ENCODE measurements around the gene MX1.
A peak's percentile ranks its signal among the peaks of the same experiment; 100 is the strongest.

MX1 gene, protein sequence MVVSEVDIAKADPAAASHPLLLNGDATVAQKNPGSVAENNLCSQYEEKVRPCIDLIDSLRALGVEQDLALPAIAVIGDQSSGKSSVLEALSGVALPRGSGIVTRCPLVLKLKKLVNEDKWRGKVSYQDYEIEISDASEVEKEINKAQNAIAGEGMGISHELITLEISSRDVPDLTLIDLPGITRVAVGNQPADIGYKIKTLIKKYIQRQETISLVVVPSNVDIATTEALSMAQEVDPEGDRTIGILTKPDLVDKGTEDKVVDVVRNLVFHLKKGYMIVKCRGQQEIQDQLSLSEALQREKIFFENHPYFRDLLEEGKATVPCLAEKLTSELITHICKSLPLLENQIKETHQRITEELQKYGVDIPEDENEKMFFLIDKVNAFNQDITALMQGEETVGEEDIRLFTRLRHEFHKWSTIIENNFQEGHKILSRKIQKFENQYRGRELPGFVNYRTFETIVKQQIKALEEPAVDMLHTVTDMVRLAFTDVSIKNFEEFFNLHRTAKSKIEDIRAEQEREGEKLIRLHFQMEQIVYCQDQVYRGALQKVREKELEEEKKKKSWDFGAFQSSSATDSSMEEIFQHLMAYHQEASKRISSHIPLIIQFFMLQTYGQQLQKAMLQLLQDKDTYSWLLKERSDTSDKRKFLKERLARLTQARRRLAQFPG

DNA sequence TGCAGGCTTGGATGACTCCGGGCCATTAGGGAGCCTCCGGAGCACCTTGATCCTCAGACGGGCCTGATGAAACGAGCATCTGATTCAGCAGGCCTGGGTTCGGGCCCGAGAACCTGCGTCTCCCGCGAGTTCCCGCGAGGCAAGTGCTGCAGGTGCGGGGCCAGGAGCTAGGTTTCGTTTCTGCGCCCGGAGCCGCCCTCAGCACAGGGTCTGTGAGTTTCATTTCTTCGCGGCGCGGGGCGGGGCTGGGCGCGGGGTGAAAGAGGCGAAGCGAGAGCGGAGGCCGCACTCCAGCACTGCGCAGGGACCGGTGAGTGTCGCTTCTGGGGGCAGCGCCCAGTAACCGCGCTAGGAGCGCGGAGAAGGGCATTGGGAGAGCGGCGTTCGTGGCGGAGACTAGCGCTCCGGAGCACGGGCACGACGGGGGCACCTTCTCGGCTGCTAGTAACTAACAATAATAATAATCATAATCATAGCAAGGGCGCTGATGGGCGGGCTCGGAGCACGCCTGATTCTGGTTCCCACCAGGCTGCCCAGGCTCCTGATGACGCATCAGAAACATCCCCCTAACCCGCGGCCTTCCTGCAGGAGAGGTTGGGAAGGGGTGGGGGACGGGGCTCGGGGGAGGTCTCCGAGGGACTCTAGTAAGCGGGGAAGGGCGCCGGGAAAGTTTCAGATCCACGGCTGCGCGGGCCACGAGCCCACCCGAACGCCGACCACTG is at the start of gene MX1:
Gene MX1 (plus strand): TSS at position 286 of the 722 bp plus-strand sequence. CDS start 5,832 bp downstream, outside the sequence.
- Histone ChIP-seq H3K4me1 (ENCODE audit: control insufficient read depth in 1 of 2, insufficient read depth in 2 of 2, low read length in 2 of 2) (peaks cover 8 to 12% of the 10 kb centered on the region in 2 donors), H3K27me3 (ENCODE audit: control insufficient read depth in 1 of 2, insufficient read depth in 2 of 2, low read length in 2 of 2) (no peaks in the 10 kb centered on the region), H3K9me3 (ENCODE audit: control insufficient read depth in 1 of 2, low read length in 2 of 2) (no peaks in the 10 kb centered on the region), H3K4me3 (ENCODE audit: low read depth in 1 of 2, low read length in 2 of 2) (peak within 1 kb of the TSS; percentile 65 to 86), H3K9ac (ENCODE audit: low read depth in 1 of 2, low read length in 2 of 2) (peak within 1 kb of the TSS; percentile 50 to 89), H3K27ac (ENCODE audit: low read depth, low read length) (peak within 1 kb of the TSS; percentile 53), H3K36me3 (ENCODE audit: control insufficient read depth in 1 of 2, insufficient read depth in 2 of 2, low read length in 2 of 2) (peaks cover 12 to 24% of the 10 kb centered on the region in 2 donors)

DNA sequence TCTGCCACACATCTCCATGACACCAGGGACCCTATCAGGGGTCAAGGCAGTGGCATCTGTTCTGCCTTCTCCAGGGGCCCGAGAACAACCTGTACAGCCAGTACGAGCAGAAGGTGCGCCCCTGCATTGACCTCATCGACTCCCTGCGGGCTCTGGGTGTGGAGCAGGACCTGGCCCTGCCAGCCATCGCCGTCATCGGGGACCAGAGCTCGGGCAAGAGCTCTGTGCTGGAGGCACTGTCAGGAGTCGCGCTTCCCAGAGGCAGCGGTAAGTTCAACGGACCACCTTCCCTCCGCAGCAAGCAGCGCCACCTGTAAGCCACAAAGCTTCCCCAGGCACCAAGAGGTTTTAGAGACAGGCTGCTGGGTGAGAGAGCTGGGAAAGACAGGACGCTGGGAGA is 48.3 kb upstream of the MX1 start:
- H3K36me3 ChIP-seq (ENCODE audit: control insufficient read depth in 1 of 2, insufficient read depth in 2 of 2, low read length in 2 of 2) = peaks cover 12 to 47% of the 10 kb centered on the region in 2 donors
- no peaks in the 10 kb centered on the region for H3K9me3 ChIP-seq (ENCODE audit: control insufficient read depth in 1 of 2, low read length in 2 of 2)
- no peaks in the 10 kb centered on the region for H3K27me3 ChIP-seq (ENCODE audit: control insufficient read depth in 1 of 2, insufficient read depth in 2 of 2, low read length in 2 of 2)
- H3K27ac ChIP-seq (ENCODE audit: low read depth, low read length) = no peak overlapping the region
- H3K9ac ChIP-seq (ENCODE audit: low read depth in 1 of 2, low read length in 2 of 2) = no peak overlapping the region
- H3K4me3 ChIP-seq (ENCODE audit: low read depth in 1 of 2, low read length in 2 of 2) = no peak overlapping the region
- H3K4me1 ChIP-seq (ENCODE audit: control insufficient read depth in 1 of 2, insufficient read depth in 2 of 2, low read length in 2 of 2) = no peaks in the 10 kb centered on the region

DNA sequence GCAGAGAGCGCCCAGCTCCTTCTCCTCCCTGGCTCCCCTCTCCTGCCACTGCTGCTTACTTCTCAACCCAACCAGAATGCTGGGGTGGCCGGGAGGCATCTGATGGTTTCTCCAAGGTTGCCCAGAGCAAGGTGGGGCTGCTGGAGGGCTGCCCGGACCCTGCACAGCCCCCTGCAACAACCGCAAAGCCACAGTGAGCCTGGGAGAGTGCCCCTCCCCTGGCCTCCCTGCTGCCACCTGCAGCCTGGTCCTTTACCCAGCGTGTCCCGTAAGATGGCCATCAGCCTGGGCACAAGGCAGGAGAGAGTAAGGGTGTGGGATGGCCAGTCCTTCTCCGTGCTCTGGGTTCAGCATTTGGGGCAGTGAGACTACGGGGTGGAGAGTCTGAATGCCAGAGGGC is 47.2 kb upstream of the MX1 start:
- Histone ChIP-seq H3K4me1 (ENCODE audit: control insufficient read depth in 1 of 2, insufficient read depth in 2 of 2, low read length in 2 of 2) (no peaks in the 10 kb centered on the region), H3K36me3 (ENCODE audit: control insufficient read depth in 1 of 2, insufficient read depth in 2 of 2, low read length in 2 of 2) (peaks cover 12 to 55% of the 10 kb centered on the region in 2 donors), H3K9me3 (ENCODE audit: control insufficient read depth in 1 of 2, low read length in 2 of 2) (no peaks in the 10 kb centered on the region), H3K27ac (ENCODE audit: low read depth, low read length) (no peak overlapping the region), H3K9ac (ENCODE audit: low read depth in 1 of 2, low read length in 2 of 2) (no peak overlapping the region), H3K4me3 (ENCODE audit: low read depth in 1 of 2, low read length in 2 of 2) (no peak overlapping the region), H3K27me3 (ENCODE audit: control insufficient read depth in 1 of 2, insufficient read depth in 2 of 2, low read length in 2 of 2) (no peaks in the 10 kb centered on the region)

DNA sequence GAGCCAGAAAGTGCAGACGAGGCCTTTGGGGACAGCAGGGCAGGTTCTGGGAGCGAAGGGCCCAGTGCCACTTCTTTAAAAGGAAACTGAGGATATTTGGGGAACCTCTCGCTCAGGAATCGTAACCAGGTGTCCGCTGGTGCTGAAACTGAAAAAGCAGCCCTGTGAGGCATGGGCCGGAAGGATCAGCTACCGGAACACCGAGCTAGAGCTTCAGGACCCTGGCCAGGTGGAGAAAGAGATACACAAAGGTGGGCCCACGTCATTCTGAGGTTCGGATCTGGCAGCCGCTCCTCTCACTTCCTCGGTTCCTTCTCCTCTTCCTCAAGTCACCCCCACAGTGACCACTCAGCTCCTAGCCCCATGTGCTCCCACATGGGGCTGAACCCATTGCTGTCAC is 46.1 kb upstream of the MX1 start:
- Histone ChIP-seq H3K9me3 (ENCODE audit: control insufficient read depth in 1 of 2, low read length in 2 of 2) (no peaks in the 10 kb centered on the region), H3K36me3 (ENCODE audit: control insufficient read depth in 1 of 2, insufficient read depth in 2 of 2, low read length in 2 of 2) (peaks cover 12 to 58% of the 10 kb centered on the region in 2 donors), H3K9ac (ENCODE audit: low read depth in 1 of 2, low read length in 2 of 2) (no peak overlapping the region), H3K27ac (ENCODE audit: low read depth, low read length) (no peak overlapping the region), H3K4me1 (ENCODE audit: control insufficient read depth in 1 of 2, insufficient read depth in 2 of 2, low read length in 2 of 2) (no peaks in the 10 kb centered on the region), H3K27me3 (ENCODE audit: control insufficient read depth in 1 of 2, insufficient read depth in 2 of 2, low read length in 2 of 2) (no peaks in the 10 kb centered on the region), H3K4me3 (ENCODE audit: low read depth in 1 of 2, low read length in 2 of 2) (no peak overlapping the region)

DNA sequence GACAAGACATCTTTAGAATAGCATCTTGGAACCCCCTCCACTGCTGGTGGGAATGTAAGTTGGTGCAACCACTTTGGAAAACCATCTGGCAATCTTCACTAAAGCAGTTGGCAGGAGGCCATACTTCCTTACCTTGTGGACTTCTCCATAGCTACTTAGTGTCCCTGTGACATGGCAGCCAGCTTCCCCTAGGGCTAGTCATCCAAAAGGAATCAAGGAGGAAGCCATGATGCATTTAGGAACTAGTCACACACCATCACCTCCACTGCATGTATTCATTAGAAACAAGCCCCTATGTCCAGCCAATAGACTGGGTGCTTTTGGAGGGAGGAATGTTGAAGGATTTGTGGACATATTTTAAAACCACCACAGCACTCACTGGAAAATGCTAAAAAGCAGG is 44.3 kb upstream of the MX1 start:
- Histone ChIP-seq H3K4me3 (ENCODE audit: low read depth in 1 of 2, low read length in 2 of 2) (no peak overlapping the region), H3K9me3 (ENCODE audit: control insufficient read depth in 1 of 2, low read length in 2 of 2) (no peaks in the 10 kb centered on the region), H3K4me1 (ENCODE audit: control insufficient read depth in 1 of 2, insufficient read depth in 2 of 2, low read length in 2 of 2) (no peaks in the 10 kb centered on the region), H3K27ac (ENCODE audit: low read depth, low read length) (no peak overlapping the region), H3K27me3 (ENCODE audit: control insufficient read depth in 1 of 2, insufficient read depth in 2 of 2, low read length in 2 of 2) (no peaks in the 10 kb centered on the region), H3K36me3 (ENCODE audit: control insufficient read depth in 1 of 2, insufficient read depth in 2 of 2, low read length in 2 of 2) (peaks cover 12 to 56% of the 10 kb centered on the region in 2 donors), H3K9ac (ENCODE audit: low read depth in 1 of 2, low read length in 2 of 2) (no peak overlapping the region)

DNA sequence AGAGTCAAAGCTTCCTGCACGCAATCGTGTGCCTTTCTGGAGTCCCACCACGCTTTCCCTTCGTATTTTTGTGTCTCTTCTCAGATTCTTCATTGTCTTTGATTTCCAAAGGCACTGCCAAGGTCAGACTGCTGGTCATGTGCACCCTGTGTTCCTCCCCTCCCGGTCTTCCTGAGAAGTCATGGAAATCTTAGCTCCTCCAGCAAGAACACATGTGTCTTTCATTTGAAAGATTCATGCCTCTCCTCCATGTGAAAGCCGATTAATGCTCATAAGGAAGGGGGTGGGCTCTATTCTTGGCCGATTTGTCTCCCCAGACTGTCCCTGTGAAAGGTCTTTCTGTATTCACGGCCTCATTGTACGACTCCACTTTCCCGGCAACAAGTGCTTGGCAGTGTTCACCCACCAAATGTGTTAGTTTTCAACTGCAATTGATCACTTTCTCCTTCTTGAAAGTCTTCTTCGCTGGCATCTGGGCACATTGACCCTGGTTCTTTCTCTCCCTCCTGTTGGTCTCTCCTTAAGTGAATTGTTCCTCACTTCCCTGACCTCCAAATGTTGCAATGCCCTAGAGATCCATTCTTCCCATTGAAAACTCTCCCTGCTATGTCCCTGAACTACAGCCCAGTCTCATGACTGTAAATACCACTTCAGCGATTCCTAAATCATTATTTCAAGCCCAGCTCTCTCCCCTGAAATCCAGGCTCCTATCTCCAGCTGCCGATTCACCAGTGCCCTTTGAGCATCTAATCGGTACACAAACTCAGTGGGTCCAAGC is 38.8 kb upstream of the MX1 start:
- Histone ChIP-seq H3K27me3 (ENCODE audit: control insufficient read depth in 1 of 2, insufficient read depth in 2 of 2, low read length in 2 of 2) (no peaks in the 10 kb centered on the region), H3K36me3 (ENCODE audit: control insufficient read depth in 1 of 2, insufficient read depth in 2 of 2, low read length in 2 of 2) (peaks cover 0 to 25% of the 10 kb centered on the region in 2 donors), H3K4me1 (ENCODE audit: control insufficient read depth in 1 of 2, insufficient read depth in 2 of 2, low read length in 2 of 2) (no peaks in the 10 kb centered on the region), H3K9ac (ENCODE audit: low read depth in 1 of 2, low read length in 2 of 2) (no peak overlapping the region), H3K9me3 (ENCODE audit: control insufficient read depth in 1 of 2, low read length in 2 of 2) (no peaks in the 10 kb centered on the region), H3K4me3 (ENCODE audit: low read depth in 1 of 2, low read length in 2 of 2) (no peak overlapping the region), H3K27ac (ENCODE audit: low read depth, low read length) (no peak overlapping the region)

DNA sequence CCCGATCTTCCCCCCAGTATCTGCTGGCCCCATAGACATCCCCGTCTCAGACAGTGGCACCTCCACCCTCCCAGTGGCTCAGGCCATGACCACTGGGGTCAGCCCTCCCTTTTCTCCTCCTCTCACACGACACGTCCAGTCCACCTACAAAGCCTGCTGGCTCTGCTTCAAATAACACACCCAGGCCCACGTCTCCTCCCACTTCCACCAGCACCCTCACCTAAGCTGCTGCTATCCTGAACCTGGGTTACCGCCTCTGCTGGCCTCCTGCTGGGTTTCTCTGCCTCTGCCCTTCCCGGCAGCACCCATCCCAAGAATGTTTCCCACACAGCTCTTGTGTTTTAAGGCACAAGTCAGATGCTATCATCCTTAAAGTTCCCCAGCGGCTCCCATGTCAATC is 38.2 kb upstream of the MX1 start:
- Histone ChIP-seq H3K9ac (ENCODE audit: low read depth in 1 of 2, low read length in 2 of 2) (no peak overlapping the region), H3K4me3 (ENCODE audit: low read depth in 1 of 2, low read length in 2 of 2) (no peak overlapping the region), H3K9me3 (ENCODE audit: control insufficient read depth in 1 of 2, low read length in 2 of 2) (no peaks in the 10 kb centered on the region), H3K27ac (ENCODE audit: low read depth, low read length) (no peak overlapping the region), H3K27me3 (ENCODE audit: control insufficient read depth in 1 of 2, insufficient read depth in 2 of 2, low read length in 2 of 2) (no peaks in the 10 kb centered on the region), H3K4me1 (ENCODE audit: control insufficient read depth in 1 of 2, insufficient read depth in 2 of 2, low read length in 2 of 2) (no peaks in the 10 kb centered on the region), H3K36me3 (ENCODE audit: control insufficient read depth in 1 of 2, insufficient read depth in 2 of 2, low read length in 2 of 2) (peaks cover 0 to 19% of the 10 kb centered on the region in 2 donors)

DNA sequence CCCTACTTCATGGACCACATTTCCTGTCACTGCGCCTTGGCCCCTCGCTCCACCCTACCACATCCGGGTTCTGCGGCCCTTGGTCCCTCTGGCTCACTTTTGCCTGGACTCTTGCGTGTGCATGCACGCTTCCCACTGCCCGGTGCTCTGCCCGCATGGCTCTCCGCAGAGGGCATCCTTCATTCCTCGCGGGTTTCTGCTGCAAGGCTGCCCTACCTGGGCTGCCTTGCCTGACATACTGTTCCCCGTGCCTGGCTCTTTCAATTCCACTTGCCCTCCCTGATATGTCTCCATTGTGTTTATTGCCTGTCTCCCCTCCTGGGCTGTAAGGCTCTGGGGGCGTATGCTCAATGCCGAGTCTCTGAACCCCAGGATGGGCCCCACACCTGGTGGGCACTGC is 37.8 kb upstream of the MX1 start:
- H3K27ac ChIP-seq (ENCODE audit: low read depth, low read length) = no peak overlapping the region
- peaks cover 0 to 18% of the 10 kb centered on the region in 2 donors for H3K36me3 ChIP-seq (ENCODE audit: control insufficient read depth in 1 of 2, insufficient read depth in 2 of 2, low read length in 2 of 2)
- H3K9me3 ChIP-seq (ENCODE audit: control insufficient read depth in 1 of 2, low read length in 2 of 2) = no peaks in the 10 kb centered on the region
- H3K4me3 ChIP-seq (ENCODE audit: low read depth in 1 of 2, low read length in 2 of 2) = no peak overlapping the region
- H3K9ac ChIP-seq (ENCODE audit: low read depth in 1 of 2, low read length in 2 of 2) = no peak overlapping the region
- H3K27me3 ChIP-seq (ENCODE audit: control insufficient read depth in 1 of 2, insufficient read depth in 2 of 2, low read length in 2 of 2) = no peaks in the 10 kb centered on the region
- no peaks in the 10 kb centered on the region for H3K4me1 ChIP-seq (ENCODE audit: control insufficient read depth in 1 of 2, insufficient read depth in 2 of 2, low read length in 2 of 2)

DNA sequence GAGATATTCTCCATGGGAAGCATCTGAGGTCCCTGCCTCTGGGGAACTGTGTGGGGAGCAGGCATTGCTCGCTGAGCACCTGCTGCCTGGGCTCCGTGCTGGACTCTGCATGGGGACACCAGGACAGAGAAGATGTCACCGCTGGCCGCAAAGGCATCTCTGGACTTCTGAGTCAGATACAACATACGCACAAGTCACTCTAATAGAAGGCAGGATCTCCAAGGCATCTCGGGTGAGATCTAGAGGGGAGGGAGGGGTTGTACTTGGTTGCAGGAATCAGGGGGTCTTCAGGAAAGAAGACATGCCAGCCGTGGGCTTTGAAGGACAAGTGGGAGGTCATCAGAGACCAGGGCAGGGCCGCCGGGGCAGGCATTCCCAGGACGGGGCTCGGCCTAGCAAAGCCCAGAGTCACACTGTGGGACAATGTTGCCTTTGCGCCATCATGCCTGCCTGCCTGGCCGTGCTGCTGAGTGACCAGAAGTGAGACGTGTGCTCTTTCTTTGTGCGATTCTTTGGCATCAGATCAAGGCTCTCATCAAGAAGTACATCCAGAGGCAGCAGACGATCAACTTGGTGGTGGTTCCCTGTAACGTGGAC is 35.9 kb upstream of the MX1 start:
- Histone ChIP-seq H3K9ac (ENCODE audit: low read depth in 1 of 2, low read length in 2 of 2) (no peak overlapping the region), H3K27ac (ENCODE audit: low read depth, low read length) (no peak overlapping the region), H3K27me3 (ENCODE audit: control insufficient read depth in 1 of 2, insufficient read depth in 2 of 2, low read length in 2 of 2) (no peaks in the 10 kb centered on the region), H3K9me3 (ENCODE audit: control insufficient read depth in 1 of 2, low read length in 2 of 2) (no peaks in the 10 kb centered on the region), H3K36me3 (ENCODE audit: control insufficient read depth in 1 of 2, insufficient read depth in 2 of 2, low read length in 2 of 2) (peaks cover 0 to 11% of the 10 kb centered on the region in 2 donors), H3K4me1 (ENCODE audit: control insufficient read depth in 1 of 2, insufficient read depth in 2 of 2, low read length in 2 of 2) (no peaks in the 10 kb centered on the region), H3K4me3 (ENCODE audit: low read depth in 1 of 2, low read length in 2 of 2) (no peak overlapping the region)

Measured in duodenal mucosa (tissue), 2 donors.